HCEC 1CT (cell line): Measurements from ENCODE around the gene KIF5B.
"Not testable (repeated sequence)": the region's sequence is repeated elsewhere in the genome, so short reads cannot be mapped to it uniquely, and the experiment has no call there.

Experiments
- DNase-seq: peaks from one replicate; pipeline ENCODE4 v3.0.0-alpha.2; 2017

Gene KIF5B

GRCh38 chr10:32056136-32057035 lies at the start of gene KIF5B:
TSS of gene KIF5B (minus strand) at chr10:32056425. CDS start at chr10:32055973, 452 bp downstream.
- DNase-seq: peak; percentile 80

GRCh38 chr10:32105782-32106382 lies 49.7 kb upstream of the KIF5B start:
- no peak for DNase-seq

GRCh38 chr10:32104622-32105509 lies 48.6 kb upstream of the KIF5B start:
- DNase-seq: peak; percentile 8

- DNase-seq: no peak
These were observed 48.0 kb upstream of the KIF5B start for GRCh38 chr10:32104181-32104580.

- no peak for DNase-seq
These were observed 47.5 kb upstream of the KIF5B start for GRCh38 chr10:32103721-32104120.

GRCh38 chr10:32098566-32099259 lies 42.5 kb upstream of the KIF5B start:
- DNase-seq: not testable (repeated sequence)

- DNase-seq: no peak
These were observed 39.0 kb upstream of the KIF5B start for GRCh38 chr10:32095116-32095733.

GRCh38 chr10:32093650-32094049 lies 37.4 kb upstream of the KIF5B start:
- no peak for DNase-seq

GRCh38 chr10:32091046-32091445 lies 34.8 kb upstream of the KIF5B start:
- no peak for DNase-seq

GRCh38 chr10:32084185-32084851 lies 28.1 kb upstream of the KIF5B start:
- DNase-seq: no peak

- DNase-seq: peak; percentile 64
These were observed 21.8 kb upstream of the KIF5B start for GRCh38 chr10:32077896-32078485.

GRCh38 chr10:32073659-32074058 lies 17.4 kb upstream of the KIF5B start:
- no peak for DNase-seq

- DNase-seq: no peak
These were observed 16.9 kb upstream of the KIF5B start for GRCh38 chr10:32073128-32073527.

GRCh38 chr10:32072025-32072800 lies 16.0 kb upstream of the KIF5B start:
- no peak for DNase-seq

- no peak for DNase-seq
These were observed 14.4 kb upstream of the KIF5B start for GRCh38 chr10:32070645-32071044.

- DNase-seq: no peak
These were observed 12.3 kb upstream of the KIF5B start for GRCh38 chr10:32068569-32068968.

GRCh38 chr10:32067931-32068330 lies 11.7 kb upstream of the KIF5B start:
- not testable (repeated sequence) for DNase-seq

GRCh38 chr10:32065856-32066255 lies 9.6 kb upstream of the KIF5B start:
- peak; percentile 61 for DNase-seq

- no peak for DNase-seq
These were observed 5.2 kb upstream of the KIF5B start for GRCh38 chr10:32061440-32061839.

- no peak for DNase-seq
These were observed 4.1 kb upstream of the KIF5B start for GRCh38 chr10:32060347-32060746.
